Activated naive CD4-positive, alpha-beta T cell treated with anti-CD3 and anti-CD28 coated beads, Interleukin-2, amount 50 U/mL, for 24 hours (primary cell): ENCODE data around the gene RABGAP1L.
"Not testable (repeated sequence)": the region's sequence is repeated elsewhere in the genome, so short reads cannot be mapped to it uniquely, and the experiment has no call there.

Source experiments
- H3K27ac Mint-ChIP-seq: one replicate; pipeline ENCODE4 v1.8.0; 2021; ENCODE audit warnings: mild to moderate bottlenecking, mixed read lengths
- H3K27me3 Mint-ChIP-seq: one replicate; pipeline ENCODE4 v1.8.0; 2021; ENCODE audit warnings: mixed read lengths
- H3K36me3 Mint-ChIP-seq: one replicate; pipeline ENCODE4 v1.8.0; 2021; ENCODE audit warnings: mixed read lengths
- H3K4me1 Mint-ChIP-seq: one replicate; pipeline ENCODE4 v1.8.0; 2021; ENCODE audit warnings: mixed read lengths
- H3K4me3 Mint-ChIP-seq: one replicate; pipeline ENCODE4 v1.8.0; 2021; ENCODE audit warnings: mild to moderate bottlenecking, mixed read lengths
- H3K9me3 Mint-ChIP-seq: one replicate; pipeline ENCODE4 v1.8.0; 2021; ENCODE audit warnings: mixed read lengths

The RABGAP1L gene

GRCh38 chr1:174491606-174492005, 332.3 kb downstream of the RABGAP1L start:
- H3K27ac Mint-ChIP-seq: no peak overlapping the region
- H3K27me3 Mint-ChIP-seq: no peaks in the 10 kb centered on the region
- peaks cover 16% of the 10 kb centered on the region for H3K36me3 Mint-ChIP-seq
- H3K4me3 Mint-ChIP-seq: no peak overlapping the region
- peaks cover 12% of the 10 kb centered on the region for H3K9me3 Mint-ChIP-seq
- peaks cover 7% of the 10 kb centered on the region for H3K4me1 Mint-ChIP-seq

- no peak overlapping the region for H3K27ac Mint-ChIP-seq
- H3K4me1 Mint-ChIP-seq: no peaks in the 10 kb centered on the region
- peaks cover 3% of the 10 kb centered on the region for H3K36me3 Mint-ChIP-seq
- no peaks in the 10 kb centered on the region for H3K27me3 Mint-ChIP-seq
- no peaks in the 10 kb centered on the region for H3K9me3 Mint-ChIP-seq
- no peak overlapping the region for H3K4me3 Mint-ChIP-seq
Measured at GRCh38 chr1:174497478-174497877, 338.2 kb downstream of the RABGAP1L start.

- H3K9me3 Mint-ChIP-seq, H3K36me3 Mint-ChIP-seq, H3K27ac Mint-ChIP-seq, H3K4me3 Mint-ChIP-seq, H3K27me3 Mint-ChIP-seq, H3K4me1 Mint-ChIP-seq: not testable (repeated sequence)
Measured at GRCh38 chr1:174516755-174517154, 357.4 kb downstream of the RABGAP1L start.

- Mint-ChIP-seq H3K4me1 (no peaks in the 10 kb centered on the region), H3K27me3 (no peaks in the 10 kb centered on the region), H3K27ac (no peak overlapping the region), H3K4me3 (no peak overlapping the region), H3K9me3 (peaks cover 10% of the 10 kb centered on the region), H3K36me3 (peaks cover 20% of the 10 kb centered on the region)
Measured at GRCh38 chr1:174519844-174520243, 360.5 kb downstream of the RABGAP1L start.

- Mint-ChIP-seq H3K27me3 (no peaks in the 10 kb centered on the region), H3K36me3 (peaks cover 44% of the 10 kb centered on the region), H3K27ac (no peak overlapping the region), H3K9me3 (peaks cover 37% of the 10 kb centered on the region), H3K4me3 (no peak overlapping the region), H3K4me1 (peaks cover 8% of the 10 kb centered on the region)
Measured at GRCh38 chr1:174531751-174532150, 372.4 kb downstream of the RABGAP1L start.

- no peaks in the 10 kb centered on the region for H3K4me1 Mint-ChIP-seq
- H3K27me3 Mint-ChIP-seq: no peaks in the 10 kb centered on the region
- no peak overlapping the region for H3K27ac Mint-ChIP-seq
- no peak overlapping the region for H3K4me3 Mint-ChIP-seq
- peaks cover 33% of the 10 kb centered on the region for H3K9me3 Mint-ChIP-seq
- H3K36me3 Mint-ChIP-seq: peaks cover 43% of the 10 kb centered on the region
Measured at GRCh38 chr1:174534789-174535188, 375.5 kb downstream of the RABGAP1L start.

GRCh38 chr1:174535207-174535606, 375.9 kb downstream of the RABGAP1L start:
- Mint-ChIP-seq H3K27ac (no peak overlapping the region), H3K4me1 (no peaks in the 10 kb centered on the region), H3K36me3 (peaks cover 45% of the 10 kb centered on the region), H3K9me3 (peaks cover 33% of the 10 kb centered on the region), H3K27me3 (no peaks in the 10 kb centered on the region), H3K4me3 (no peak overlapping the region)

- not testable (repeated sequence) for H3K4me1 Mint-ChIP-seq, H3K27me3 Mint-ChIP-seq, H3K27ac Mint-ChIP-seq, H3K4me3 Mint-ChIP-seq
- Mint-ChIP-seq H3K9me3 (peaks cover 20% of the 10 kb centered on the region), H3K36me3 (peaks cover 36% of the 10 kb centered on the region)
Measured at GRCh38 chr1:174543421-174543820, 384.1 kb downstream of the RABGAP1L start.

GRCh38 chr1:174550296-174550695, 391.0 kb downstream of the RABGAP1L start:
- no peaks in the 10 kb centered on the region for H3K4me1 Mint-ChIP-seq
- no peak overlapping the region for H3K27ac Mint-ChIP-seq
- peaks cover 23% of the 10 kb centered on the region for H3K36me3 Mint-ChIP-seq
- peaks cover under 1% of the 10 kb centered on the region for H3K9me3 Mint-ChIP-seq
- no peak overlapping the region for H3K4me3 Mint-ChIP-seq
- H3K27me3 Mint-ChIP-seq: no peaks in the 10 kb centered on the region

- Mint-ChIP-seq H3K4me3 (no peak overlapping the region), H3K27ac (no peak overlapping the region), H3K4me1 (no peaks in the 10 kb centered on the region), H3K27me3 (no peaks in the 10 kb centered on the region), H3K36me3 (peaks cover 25% of the 10 kb centered on the region), H3K9me3 (peaks cover 5% of the 10 kb centered on the region)
Measured at GRCh38 chr1:174556392-174556791, 397.1 kb downstream of the RABGAP1L start.

GRCh38 chr1:174568551-174568950, 409.2 kb downstream of the RABGAP1L start:
- peaks cover 5% of the 10 kb centered on the region for H3K9me3 Mint-ChIP-seq
- no peak overlapping the region for H3K27ac Mint-ChIP-seq
- no peak overlapping the region for H3K4me3 Mint-ChIP-seq
- no peaks in the 10 kb centered on the region for H3K27me3 Mint-ChIP-seq
- no peaks in the 10 kb centered on the region for H3K4me1 Mint-ChIP-seq
- H3K36me3 Mint-ChIP-seq: peaks cover 31% of the 10 kb centered on the region

GRCh38 chr1:174569240-174569639, 409.9 kb downstream of the RABGAP1L start:
- Mint-ChIP-seq H3K27me3 (no peaks in the 10 kb centered on the region), H3K36me3 (peaks cover 35% of the 10 kb centered on the region), H3K4me3 (no peak overlapping the region), H3K4me1 (no peaks in the 10 kb centered on the region), H3K9me3 (peaks cover 7% of the 10 kb centered on the region), H3K27ac (no peak overlapping the region)

GRCh38 chr1:174572771-174573170, 413.5 kb downstream of the RABGAP1L start:
- no peaks in the 10 kb centered on the region for H3K4me1 Mint-ChIP-seq
- H3K27ac Mint-ChIP-seq: no peak overlapping the region
- H3K4me3 Mint-ChIP-seq: no peak overlapping the region
- H3K9me3 Mint-ChIP-seq: peaks cover 24% of the 10 kb centered on the region
- H3K27me3 Mint-ChIP-seq: no peaks in the 10 kb centered on the region
- H3K36me3 Mint-ChIP-seq: peaks cover 40% of the 10 kb centered on the region

GRCh38 chr1:174576120-174576519, 416.8 kb downstream of the RABGAP1L start:
- not testable (repeated sequence) for H3K4me3 Mint-ChIP-seq, H3K4me1 Mint-ChIP-seq, H3K27me3 Mint-ChIP-seq, H3K27ac Mint-ChIP-seq
- Mint-ChIP-seq H3K9me3 (peaks cover 19% of the 10 kb centered on the region), H3K36me3 (peaks cover 30% of the 10 kb centered on the region)

GRCh38 chr1:174577681-174578080, 418.4 kb downstream of the RABGAP1L start:
- Mint-ChIP-seq H3K4me1 (no peaks in the 10 kb centered on the region), H3K4me3 (no peak overlapping the region), H3K27ac (no peak overlapping the region), H3K27me3 (no peaks in the 10 kb centered on the region), H3K36me3 (peaks cover 35% of the 10 kb centered on the region), H3K9me3 (peaks cover 19% of the 10 kb centered on the region)

- H3K4me1 Mint-ChIP-seq: peaks cover 4% of the 10 kb centered on the region
- H3K27ac Mint-ChIP-seq: no peak overlapping the region
- no peak overlapping the region for H3K4me3 Mint-ChIP-seq
- no peaks in the 10 kb centered on the region for H3K27me3 Mint-ChIP-seq
- peaks cover 6% of the 10 kb centered on the region for H3K9me3 Mint-ChIP-seq
- H3K36me3 Mint-ChIP-seq: peaks cover 25% of the 10 kb centered on the region
Measured at GRCh38 chr1:174580801-174581200, 421.5 kb downstream of the RABGAP1L start.

GRCh38 chr1:174583316-174583715, 424.0 kb downstream of the RABGAP1L start:
- Mint-ChIP-seq H3K36me3 (peaks cover 23% of the 10 kb centered on the region), H3K4me3 (no peak overlapping the region), H3K9me3 (peaks cover under 1% of the 10 kb centered on the region), H3K4me1 (peaks cover 4% of the 10 kb centered on the region), H3K27me3 (no peaks in the 10 kb centered on the region), H3K27ac (no peak overlapping the region)
